NCI-H2171 treated with DMSO at 0.1 percent for 48 hours (cell line): ENCODE results near the gene TBCCD1.
"Not testable (repeated sequence)": the region's sequence is repeated elsewhere in the genome, so short reads cannot be mapped to it uniquely, and the experiment has no call there.

Experiments
- DNase-seq: peaks from one replicate; lab custom pipeline; 2025; lab: John Stamatoyannopoulos, UW

Gene TBCCD1

GRCh38 chr3:186594591-186595113 lies 27.5 kb upstream of the TBCCD1 start:
- no peak for DNase-seq

GRCh38 chr3:186593862-186594261 lies 26.7 kb upstream of the TBCCD1 start:
- no peak for DNase-seq

GRCh38 chr3:186592682-186593081 lies 25.5 kb upstream of the TBCCD1 start:
- no peak for DNase-seq

GRCh38 chr3:186590580-186591295 lies 23.6 kb upstream of the TBCCD1 start:
- DNase-seq: peak; percentile 4

- peak; percentile 27 for DNase-seq
Observed at GRCh38 chr3:186589856-186590579, 22.9 kb upstream of the TBCCD1 start.

- peak; percentile 1 for DNase-seq
Observed at GRCh38 chr3:186589121-186589520, 22.0 kb upstream of the TBCCD1 start.

- no peak for DNase-seq
Observed at GRCh38 chr3:186588632-186589031, 21.5 kb upstream of the TBCCD1 start.

GRCh38 chr3:186587183-186587582 lies 20.0 kb upstream of the TBCCD1 start:
- no peak for DNase-seq

GRCh38 chr3:186586245-186586644 lies 19.1 kb upstream of the TBCCD1 start:
- not testable (repeated sequence) for DNase-seq

- DNase-seq: no peak
Observed at GRCh38 chr3:186583831-186584230, 16.7 kb upstream of the TBCCD1 start.

GRCh38 chr3:186582541-186582940 lies 15.4 kb upstream of the TBCCD1 start:
- no peak for DNase-seq

- DNase-seq: no peak
Observed at GRCh38 chr3:186580785-186581184, 13.6 kb upstream of the TBCCD1 start.

GRCh38 chr3:186577521-186577920 lies 10.4 kb upstream of the TBCCD1 start:
- no peak for DNase-seq

- no peak for DNase-seq
Observed at GRCh38 chr3:186571644-186572013, 4.5 kb upstream of the TBCCD1 start.

- DNase-seq: no peak
Observed at GRCh38 chr3:186570941-186571643, 4.0 kb upstream of the TBCCD1 start.

- peak; percentile 99 for DNase-seq
Observed at GRCh38 chr3:186570096-186570940, 3.2 kb upstream of the TBCCD1 start, which contains the start of gene DNAJB11. TSS of gene DNAJB11 (plus strand) at chr3:186570720. CDS start at chr3:186570898, 178 bp downstream.

- no peak for DNase-seq
Observed at GRCh38 chr3:186569779-186570095, 2.6 kb upstream of the TBCCD1 start.

GRCh38 chr3:186569361-186569760 lies 2.2 kb upstream of the TBCCD1 start:
- DNase-seq: not testable (repeated sequence)

- DNase-seq: no peak
Observed at GRCh38 chr3:186566772-186567071, 417 bp downstream of the TBCCD1 start.

- DNase-seq: no peak
Observed at GRCh38 chr3:186564586-186564985, 2.6 kb downstream of the TBCCD1 start.

- no peak for DNase-seq
Observed at GRCh38 chr3:186552408-186553031, 14.6 kb downstream of the TBCCD1 start.

- no peak for DNase-seq
Observed at GRCh38 chr3:186551387-186551786, 15.8 kb downstream of the TBCCD1 start.
